PC-3 (cell line): Measurements from ENCODE around the gene PAOX. TPM values are rescaled to one million over a fixed set of nuclear protein-coding genes. Genes with fewer than 3 reads are reported as not detected.
A peak's percentile ranks its signal among the peaks of the same experiment; 100 is the strongest.
"Not testable (repeated sequence)": the region's sequence is repeated elsewhere in the genome, so short reads cannot be mapped to it uniquely, and the experiment has no call there.

Experiments
- ATAC-seq: fragments of 200-7000 bp; cut with Tn5 transposase; 2 replicates; pipeline ENCODE4 v1.9.1; 2020; ENCODE audit warnings: mild to moderate bottlenecking, moderate library complexity
- BruUV-seq: library from RNA; stranded (reverse); fragments of 400-500 nt; replicated peaks from 2 replicates; lab custom pipeline; 2021; lab: Mats Ljungman, UMichigan
- CTCF ChIA-PET: fragments of 300-600 bp; sonication (Branson Sonifier 250); formaldehyde crosslinking; loops from one replicate; lab custom pipeline; 2022; ENCODE audit warnings: antibody characterized with exemption; lab: Charles Lee
- POLR2A ChIA-PET: fragments of 300-600 bp; sonication (Branson Sonifier 250); formaldehyde crosslinking; loops from one replicate; lab custom pipeline; 2022; ENCODE audit warnings: antibody characterized with exemption; ENCODE audit not compliant: unreplicated experiment; lab: Charles Lee
- DNase-seq: peaks from one replicate; pipeline ENCODE4 v3.0.0-alpha.2; 2015
- H2AFZ ChIP-seq: fragments of 300-600 bp; sonication (generic); 2 replicates; pipeline ENCODE4 v1.6.0; 2016; ENCODE audit warnings: antibody characterized with exemption, low read length
- H3F3A ChIP-seq: fragments of 300-600 bp; sonication (generic); one replicate; pipeline ENCODE4 v1.6.0; 2017; ENCODE audit warnings: antibody characterized with exemption, low read length, control low read depth, mild to moderate bottlenecking; ENCODE audit not compliant: unreplicated experiment
- H3K27ac ChIP-seq: fragments of 300-600 bp; sonication (generic); 2 replicates; pipeline ENCODE4 v1.5.1; 2016; ENCODE audit warnings: mild to moderate bottlenecking, low read length
- H3K27me3 ChIP-seq: fragments of 300-600 bp; sonication (generic); 2 replicates; pipeline ENCODE4 v1.6.1; 2016; ENCODE audit warnings: low read length, mixed read lengths
- H3K36me3 ChIP-seq: fragments of 300-600 bp; sonication (generic); 2 replicates; pipeline ENCODE4 v1.6.1; 2016; ENCODE audit warnings: low read depth, mixed run types, low read length, mixed read lengths
- H3K4me1 ChIP-seq: fragments of 300-600 bp; sonication (generic); 2 replicates; pipeline ENCODE4 v1.5.1; 2016; ENCODE audit warnings: low read length; ENCODE audit not compliant: insufficient read depth
- H3K4me2 ChIP-seq: fragments of 300-600 bp; sonication (generic); 2 replicates; pipeline ENCODE4 v1.6.0; 2016; ENCODE audit warnings: low read length
- H3K4me3 ChIP-seq: fragments of 300-600 bp; sonication (generic); 2 replicates; pipeline ENCODE4 v1.5.1; 2016; ENCODE audit warnings: mild to moderate bottlenecking, low read length, mixed read lengths
- H3K79me2 ChIP-seq: fragments of 300-600 bp; sonication (generic); 2 replicates; pipeline ENCODE4 v1.6.1; 2017; ENCODE audit warnings: low read length, mixed read lengths
- H3K9ac ChIP-seq: fragments of 300-600 bp; sonication (generic); 2 replicates; pipeline ENCODE4 v1.6.0; 2016; ENCODE audit warnings: mild to moderate bottlenecking, low read length
- H3K9me2 ChIP-seq: fragments of 300-600 bp; sonication (generic); replicated peaks from 2 replicates; pipeline ENCODE4 v1.6.1; 2016; ENCODE audit warnings: mixed run types, low read length, mixed read lengths
- H3K9me3 ChIP-seq: fragments of 300-600 bp; sonication (generic); 2 replicates; pipeline ENCODE4 v1.6.1; 2016; ENCODE audit warnings: low read length, mixed read lengths
- H4K20me1 ChIP-seq: fragments of 300-600 bp; sonication (generic); 2 replicates; pipeline ENCODE4 v1.6.1; 2016; ENCODE audit warnings: low read length, mixed read lengths
- EZH2 ChIP-seq: fragments of 300-600 bp; sonication (generic); IDR thresholded peaks from one replicate; pipeline ENCODE4 v1.6.1; 2017; ENCODE audit warnings: antibody characterized with exemption, mild to moderate bottlenecking, low read length; ENCODE audit not compliant: unreplicated experiment
- EZH2phosphoT487 ChIP-seq: fragments of 300-600 bp; sonication (generic); IDR thresholded peaks from 2 replicates; pipeline ENCODE4 v1.6.1; 2018; ENCODE audit warnings: mild to moderate bottlenecking, antibody characterized with exemption, low read length, borderline replicate concordance
- intact Hi-C: fragments of 100-400 bp; cut with micrococcal nuclease; formaldehyde crosslinking; loops from 2 replicates; pipeline ENCODE4 v1.9.0; 2023
- total RNA-seq: library from RNA; depleted of rRNA; stranded (reverse); fragments of >200 nt; gene quantifications from 2 replicates; pipeline ENCODE4 v1.2.3, GENCODE V29; 2014
- TF ChIP-seq, protein P1 (sequence below): fragments of 300-600 bp; sonication (generic); conservative IDR thresholded peaks from 2 replicates; pipeline ENCODE4 v1.5.1; 2017; ENCODE audit warnings: antibody characterized with exemption, low read depth, mild to moderate bottlenecking, low read length

Gene PAOX
- total RNA-seq, 1 experiment from 2014 or later = 4.1 TPM

DNA sequence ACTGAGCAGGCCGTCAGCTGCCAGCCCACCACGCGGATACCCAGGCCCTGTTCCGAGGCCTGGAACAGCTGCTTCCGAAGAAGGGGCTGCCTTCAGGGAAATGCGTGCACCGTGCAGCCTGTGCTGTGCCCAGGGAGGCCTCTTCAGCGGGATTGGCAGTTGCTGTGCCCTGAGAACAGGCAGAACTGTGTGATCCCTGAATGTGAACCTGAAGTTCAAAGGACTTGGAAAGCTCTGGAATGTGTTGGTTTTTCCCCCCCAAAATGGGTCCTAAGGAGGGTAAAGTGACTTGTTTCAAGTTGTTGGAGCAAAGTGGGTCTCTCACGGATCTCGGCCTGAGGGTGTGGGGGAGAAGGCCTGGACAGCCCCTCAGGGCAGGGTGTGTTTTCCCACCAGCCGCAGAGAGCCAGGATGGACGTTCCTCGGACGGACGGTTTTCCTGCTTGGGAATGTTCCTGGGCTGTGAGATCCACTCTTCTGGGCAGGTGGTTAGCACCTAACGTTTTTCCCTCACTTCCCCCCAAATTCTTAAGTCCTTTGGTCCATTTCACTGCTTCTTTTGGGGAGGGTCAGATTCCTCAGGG lies 43.3 kb downstream of the PAOX start:
- intact Hi-C loops = no loop called here
- POLR2A ChIA-PET = no interaction called here
- CTCF ChIA-PET = no interaction called here
- no peak for DNase-seq
- Histone ChIP-seq H3K27ac (no peak overlapping the region), H4K20me1 (no peaks in the 10 kb centered on the region), H3K4me3 (no peak overlapping the region), H3K27me3 (no peaks in the 10 kb centered on the region), H3F3A (no peaks in the 10 kb centered on the region), H3K9me3 (no peaks in the 10 kb centered on the region), H2AFZ (no peak overlapping the region), H3K36me3 (no peaks in the 10 kb centered on the region), H3K4me2 (no peak overlapping the region), H3K4me1 (no peaks in the 10 kb centered on the region), H3K9ac (no peak overlapping the region), H3K79me2 (no peaks in the 10 kb centered on the region), H3K9me2 (no peaks in the 10 kb centered on the region)
- no peak for ATAC-seq
- TF ChIP-seq, protein P1, sequence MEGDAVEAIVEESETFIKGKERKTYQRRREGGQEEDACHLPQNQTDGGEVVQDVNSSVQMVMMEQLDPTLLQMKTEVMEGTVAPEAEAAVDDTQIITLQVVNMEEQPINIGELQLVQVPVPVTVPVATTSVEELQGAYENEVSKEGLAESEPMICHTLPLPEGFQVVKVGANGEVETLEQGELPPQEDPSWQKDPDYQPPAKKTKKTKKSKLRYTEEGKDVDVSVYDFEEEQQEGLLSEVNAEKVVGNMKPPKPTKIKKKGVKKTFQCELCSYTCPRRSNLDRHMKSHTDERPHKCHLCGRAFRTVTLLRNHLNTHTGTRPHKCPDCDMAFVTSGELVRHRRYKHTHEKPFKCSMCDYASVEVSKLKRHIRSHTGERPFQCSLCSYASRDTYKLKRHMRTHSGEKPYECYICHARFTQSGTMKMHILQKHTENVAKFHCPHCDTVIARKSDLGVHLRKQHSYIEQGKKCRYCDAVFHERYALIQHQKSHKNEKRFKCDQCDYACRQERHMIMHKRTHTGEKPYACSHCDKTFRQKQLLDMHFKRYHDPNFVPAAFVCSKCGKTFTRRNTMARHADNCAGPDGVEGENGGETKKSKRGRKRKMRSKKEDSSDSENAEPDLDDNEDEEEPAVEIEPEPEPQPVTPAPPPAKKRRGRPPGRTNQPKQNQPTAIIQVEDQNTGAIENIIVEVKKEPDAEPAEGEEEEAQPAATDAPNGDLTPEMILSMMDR = no peak
- TF ChIP-seq EZH2phosphoT487 (no peak), EZH2 (no peak)
- no TSS peak for BruUV-seq

GRCh38 chr10:133422807-133423771 lies 44.0 kb downstream of the PAOX start:
- H4K20me1 ChIP-seq = no peaks in the 10 kb centered on the region
- no peaks in the 10 kb centered on the region for H3K36me3 ChIP-seq
- no peaks in the 10 kb centered on the region for H3K79me2 ChIP-seq
- no peaks in the 10 kb centered on the region for H3K9me3 ChIP-seq
- H3K9me2 ChIP-seq = no peaks in the 10 kb centered on the region
- H3K9ac ChIP-seq = no peak overlapping the region
- H2AFZ ChIP-seq = no peak overlapping the region
- no peaks in the 10 kb centered on the region for H3K27me3 ChIP-seq
- no peak overlapping the region for H3K4me2 ChIP-seq
- POLR2A ChIA-PET = no interaction called here
- TF ChIP-seq EZH2phosphoT487 = no peak
- TF ChIP-seq, protein P1 = no peak
- no peak for TF ChIP-seq EZH2
- intact Hi-C loops = no loop called here
- no peaks in the 10 kb centered on the region for H3F3A ChIP-seq
- ATAC-seq (peak; percentile 32), DNase-seq (no peak)
- BruUV-seq = no TSS peak
- no peaks in the 10 kb centered on the region for H3K4me1 ChIP-seq
- no peak overlapping the region for H3K4me3 ChIP-seq
- no peak overlapping the region for H3K27ac ChIP-seq
- CTCF ChIA-PET = no interaction called here

DNA sequence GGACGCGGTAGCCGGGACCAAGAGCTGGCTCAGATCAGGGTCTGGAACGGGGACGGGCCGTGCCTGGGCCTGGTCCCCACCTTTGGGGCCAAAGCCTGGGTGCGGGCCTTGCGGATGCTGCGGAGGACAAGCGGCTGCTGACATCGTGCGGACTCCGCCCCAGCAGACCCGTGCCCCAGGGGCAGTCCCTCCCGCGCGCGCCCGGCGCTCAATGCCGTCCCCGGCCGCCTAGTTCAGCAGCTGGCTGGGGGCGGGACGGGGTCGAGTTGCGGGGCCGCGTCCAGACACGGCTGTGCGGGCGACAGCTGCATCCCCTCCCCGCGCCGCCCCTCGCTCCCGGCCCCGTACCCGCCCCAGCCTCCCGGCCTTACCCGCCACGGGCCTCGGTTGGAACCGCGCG lies 45.0 kb downstream of the PAOX start:
- intact Hi-C loops, H3K4me1 ChIP-seq, DNase-seq, H3K9me2 ChIP-seq, H3K27me3 ChIP-seq, POLR2A ChIA-PET, H3F3A ChIP-seq, BruUV-seq, ATAC-seq, H3K9me3 ChIP-seq, H3K4me2 ChIP-seq, CTCF ChIA-PET, H3K4me3 ChIP-seq, H4K20me1 ChIP-seq, H3K79me2 ChIP-seq, H3K36me3 ChIP-seq, H3K9ac ChIP-seq, H3K27ac ChIP-seq, H2AFZ ChIP-seq: not testable (repeated sequence)

- H3K4me3 ChIP-seq = not testable (repeated sequence)
Measured at GRCh38 chr10:133424601-133425000, 45.5 kb downstream of the PAOX start, which contains the start of gene SPRN. Gene SPRN, minus strand, starts transcription at chr10:133424625. Its CDS starts 944 bp downstream, at chr10:133423681.

DNA sequence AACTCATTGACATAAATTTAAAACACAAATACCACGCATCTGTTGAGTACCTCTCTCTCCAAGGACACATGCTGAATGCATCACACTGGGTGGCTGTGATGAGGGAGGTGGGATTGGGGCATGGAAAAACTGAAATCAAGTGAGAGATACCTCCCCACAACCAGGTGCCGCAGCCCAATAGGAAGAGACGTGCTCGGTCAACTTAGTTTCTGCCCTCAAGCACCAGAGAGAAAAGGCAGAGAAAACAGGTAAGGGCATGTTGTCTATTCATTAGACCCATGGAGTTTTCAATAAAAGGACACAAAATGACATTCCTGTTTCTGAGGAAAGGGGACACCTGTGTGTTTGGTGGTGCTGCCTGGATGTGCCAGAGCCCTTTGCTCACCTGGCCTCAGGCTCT lies 50.5 kb downstream of the PAOX start:
- BruUV-seq, CTCF ChIA-PET, H3K27ac ChIP-seq, DNase-seq, H3K27me3 ChIP-seq, H3K79me2 ChIP-seq, H3K36me3 ChIP-seq, H3K4me2 ChIP-seq, intact Hi-C loops, H4K20me1 ChIP-seq, H3F3A ChIP-seq, H3K4me1 ChIP-seq, H2AFZ ChIP-seq, POLR2A ChIA-PET, H3K9me3 ChIP-seq, H3K4me3 ChIP-seq, H3K9ac ChIP-seq, H3K9me2 ChIP-seq, ATAC-seq: not testable (repeated sequence)

More at GRCh38 chr10:133424601-133425000, 45.5 kb downstream of the PAOX start, which contains the start of gene SPRN:
- DNase-seq, H3K79me2 ChIP-seq, H3K9me2 ChIP-seq, CTCF ChIA-PET, H4K20me1 ChIP-seq, H3K9ac ChIP-seq, POLR2A ChIA-PET, H3K27me3 ChIP-seq, H3K4me1 ChIP-seq, H3K9me3 ChIP-seq, H3F3A ChIP-seq, BruUV-seq, H3K4me2 ChIP-seq, H3K36me3 ChIP-seq, ATAC-seq, H2AFZ ChIP-seq, H3K27ac ChIP-seq, intact Hi-C loops: not testable (repeated sequence)
